OCI-LY1 (cell line): Measurements from ENCODE around the gene PLA2G7.

Experiments
- H2AFZ ChIP-seq: fragments of 200-600 bp; sonication (generic), shearing (Covaris generic); 2 replicates; pipeline ENCODE4 v1.6.0; 2014; ENCODE audit warnings: antibody characterized with exemption, mild to moderate bottlenecking, low read length
- H3F3A ChIP-seq: fragments of 200-600 bp; sonication (generic), shearing (Covaris generic); 2 replicates; pipeline ENCODE4 v1.6.0; 2014; ENCODE audit warnings: mild to moderate bottlenecking, antibody characterized with exemption, low read length, moderate library complexity; ENCODE audit not compliant: insufficient read depth
- H3K27ac ChIP-seq: fragments of 200-600 bp; sonication (generic); 2 replicates; pipeline ENCODE4 v1.5.1; 2014; ENCODE audit warnings: low read length, mixed run types, mild to moderate bottlenecking, low read depth; ENCODE audit not compliant: poor library complexity, severe bottlenecking
- H3K27me3 ChIP-seq: fragments of 200-600 bp; sonication (generic); 2 replicates; pipeline ENCODE4 v1.6.0; 2014; ENCODE audit warnings: antibody characterized with exemption, mild to moderate bottlenecking, low read length, moderate library complexity; ENCODE audit not compliant: insufficient read depth
- H3K36me3 ChIP-seq: fragments of 200-600 bp; sonication (generic); 2 replicates; pipeline ENCODE4 v1.6.1; 2014; ENCODE audit warnings: mild to moderate bottlenecking, antibody characterized with exemption, low read length, moderate library complexity, mixed read lengths; ENCODE audit not compliant: insufficient read depth
- H3K4me1 ChIP-seq: fragments of 200-600 bp; sonication (generic); 2 replicates; pipeline ENCODE4 v1.5.1; 2014; ENCODE audit warnings: mild to moderate bottlenecking, low read length, moderate library complexity; ENCODE audit not compliant: insufficient read depth, severe bottlenecking
- H3K4me2 ChIP-seq: fragments of 200-600 bp; sonication (generic), shearing (Covaris generic); 2 replicates; pipeline ENCODE4 v1.6.1; 2014; ENCODE audit warnings: low read length
- H3K4me3 ChIP-seq: fragments of 200-600 bp; sonication (generic); 2 replicates; pipeline ENCODE4 v1.5.1; 2014; ENCODE audit warnings: low read length, low read depth, mild to moderate bottlenecking, mixed read lengths; ENCODE audit not compliant: poor library complexity, severe bottlenecking
- H3K79me2 ChIP-seq: fragments of 200-600 bp; shearing (Covaris generic); 2 replicates; pipeline ENCODE4 v1.6.1; 2016; ENCODE audit warnings: mixed run types, low read length, mixed read lengths; ENCODE audit not compliant: insufficient read depth
- H3K9ac ChIP-seq: fragments of 200-600 bp; sonication (generic), shearing (Covaris generic); 2 replicates; pipeline ENCODE4 v1.6.1; 2014; ENCODE audit warnings: mild to moderate bottlenecking, low read length, mixed read lengths
- H3K9me2 ChIP-seq: fragments of 200-600 bp; sonication (generic), shearing (Covaris generic); 2 replicates; pipeline ENCODE4 v1.6.1; 2014; ENCODE audit warnings: low read depth, mild to moderate bottlenecking, low read length, mixed read lengths
- H3K9me3 ChIP-seq: fragments of 200-600 bp; shearing (Covaris generic); 2 replicates; pipeline ENCODE4 v1.6.1; 2014; ENCODE audit warnings: low read length, mixed read lengths
- H4K20me1 ChIP-seq: fragments of 200-600 bp; sonication (generic), shearing (Covaris generic); 2 replicates; pipeline ENCODE4 v1.6.0; 2016; ENCODE audit warnings: mild to moderate bottlenecking, low read length; ENCODE audit not compliant: insufficient read depth
- EZH2 ChIP-seq: fragments of 200-600 bp; sonication (generic), shearing (Covaris generic); IDR thresholded peaks from 2 replicates; pipeline ENCODE4 v1.8.0; 2017; ENCODE audit warnings: borderline replicate concordance, mixed run types, mild to moderate bottlenecking, antibody characterized with exemption, low read length, moderate library complexity, mixed read lengths
- TF ChIP-seq, protein P1 (sequence below): fragments of 200-600 bp; sonication (generic), shearing (Covaris generic); IDR thresholded peaks from 2 replicates; pipeline ENCODE4 v1.5.1; 2017; ENCODE audit warnings: mild to moderate bottlenecking, antibody characterized with exemption, low read length, moderate library complexity, mixed read lengths

Gene PLA2G7

DNA sequence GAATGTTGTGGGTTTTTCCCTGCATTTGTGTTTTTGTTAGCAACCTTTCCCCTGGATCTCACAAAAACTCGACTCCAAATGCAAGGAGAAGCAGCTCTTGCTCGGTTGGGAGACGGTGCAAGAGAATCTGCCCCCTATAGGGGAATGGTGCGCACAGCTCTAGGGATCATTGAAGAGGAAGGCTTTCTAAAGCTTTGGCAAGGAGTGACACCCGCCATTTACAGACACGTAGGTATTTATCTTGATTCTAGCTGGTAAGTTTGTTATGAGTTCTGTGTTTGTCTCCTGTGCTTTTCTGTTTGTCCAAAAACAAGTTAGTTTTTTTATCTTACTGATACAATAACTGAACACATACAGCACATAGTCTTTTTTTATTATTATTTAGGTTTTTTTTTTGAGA lies 79.4 kb downstream of the PLA2G7 start:
- H3K79me2 ChIP-seq, result peaks cover 47% of the 10 kb centered on the region

More for the DNA sequence above, 79.4 kb downstream of the PLA2G7 start:
- Histone ChIP-seq H3K4me3 (peak overlapping the region; percentile 91), H2AFZ (no peak overlapping the region), H3K9me3 (no peaks in the 10 kb centered on the region), H3K4me1 (peaks cover 23% of the 10 kb centered on the region), H4K20me1 (no peaks in the 10 kb centered on the region), H3K36me3 (peaks cover 42% of the 10 kb centered on the region), H3F3A (no peaks in the 10 kb centered on the region), H3K9ac (no peak overlapping the region; the same call in 1 of the 2 replicates), H3K27ac (no peak overlapping the region), H3K27me3 (no peaks in the 10 kb centered on the region), H3K4me2 (peak overlapping the region; percentile 97), H3K9me2 (no peaks in the 10 kb centered on the region)
- TF ChIP-seq, protein P1, sequence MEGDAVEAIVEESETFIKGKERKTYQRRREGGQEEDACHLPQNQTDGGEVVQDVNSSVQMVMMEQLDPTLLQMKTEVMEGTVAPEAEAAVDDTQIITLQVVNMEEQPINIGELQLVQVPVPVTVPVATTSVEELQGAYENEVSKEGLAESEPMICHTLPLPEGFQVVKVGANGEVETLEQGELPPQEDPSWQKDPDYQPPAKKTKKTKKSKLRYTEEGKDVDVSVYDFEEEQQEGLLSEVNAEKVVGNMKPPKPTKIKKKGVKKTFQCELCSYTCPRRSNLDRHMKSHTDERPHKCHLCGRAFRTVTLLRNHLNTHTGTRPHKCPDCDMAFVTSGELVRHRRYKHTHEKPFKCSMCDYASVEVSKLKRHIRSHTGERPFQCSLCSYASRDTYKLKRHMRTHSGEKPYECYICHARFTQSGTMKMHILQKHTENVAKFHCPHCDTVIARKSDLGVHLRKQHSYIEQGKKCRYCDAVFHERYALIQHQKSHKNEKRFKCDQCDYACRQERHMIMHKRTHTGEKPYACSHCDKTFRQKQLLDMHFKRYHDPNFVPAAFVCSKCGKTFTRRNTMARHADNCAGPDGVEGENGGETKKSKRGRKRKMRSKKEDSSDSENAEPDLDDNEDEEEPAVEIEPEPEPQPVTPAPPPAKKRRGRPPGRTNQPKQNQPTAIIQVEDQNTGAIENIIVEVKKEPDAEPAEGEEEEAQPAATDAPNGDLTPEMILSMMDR, result peak; percentile 79
- TF ChIP-seq EZH2, result no peak
